ENCODE measurements around the gene SKIC3.

SKIC3 gene

GRCh38 chr5:95528565-95528964 lies 26.2 kb downstream of the SKIC3 start:
- DNase-seq = no peak

- DNase-seq = no peak
Observed at GRCh38 chr5:95526871-95527270, 27.9 kb downstream of the SKIC3 start.

- no peak for DNase-seq
Observed at GRCh38 chr5:95524423-95524822, 30.4 kb downstream of the SKIC3 start.

- DNase-seq = no peak
Observed at GRCh38 chr5:95520206-95520605, 34.6 kb downstream of the SKIC3 start.

GRCh38 chr5:95519681-95520080 lies 35.1 kb downstream of the SKIC3 start:
- no peak for DNase-seq

- no peak for DNase-seq
Observed at GRCh38 chr5:95519151-95519550, 35.6 kb downstream of the SKIC3 start.

GRCh38 chr5:95518417-95518816 lies 36.4 kb downstream of the SKIC3 start:
- DNase-seq = no peak

GRCh38 chr5:95511606-95512005 lies 43.2 kb downstream of the SKIC3 start:
- DNase-seq = no peak

- no peak for DNase-seq
Observed at GRCh38 chr5:95508550-95508949, 46.2 kb downstream of the SKIC3 start.

All from NCI-H748 treated with DMSO at 0.1 percent for 48 hours (cell line).